Measurements from ENCODE around the gene INSIG2.

The INSIG2 gene

DNA sequence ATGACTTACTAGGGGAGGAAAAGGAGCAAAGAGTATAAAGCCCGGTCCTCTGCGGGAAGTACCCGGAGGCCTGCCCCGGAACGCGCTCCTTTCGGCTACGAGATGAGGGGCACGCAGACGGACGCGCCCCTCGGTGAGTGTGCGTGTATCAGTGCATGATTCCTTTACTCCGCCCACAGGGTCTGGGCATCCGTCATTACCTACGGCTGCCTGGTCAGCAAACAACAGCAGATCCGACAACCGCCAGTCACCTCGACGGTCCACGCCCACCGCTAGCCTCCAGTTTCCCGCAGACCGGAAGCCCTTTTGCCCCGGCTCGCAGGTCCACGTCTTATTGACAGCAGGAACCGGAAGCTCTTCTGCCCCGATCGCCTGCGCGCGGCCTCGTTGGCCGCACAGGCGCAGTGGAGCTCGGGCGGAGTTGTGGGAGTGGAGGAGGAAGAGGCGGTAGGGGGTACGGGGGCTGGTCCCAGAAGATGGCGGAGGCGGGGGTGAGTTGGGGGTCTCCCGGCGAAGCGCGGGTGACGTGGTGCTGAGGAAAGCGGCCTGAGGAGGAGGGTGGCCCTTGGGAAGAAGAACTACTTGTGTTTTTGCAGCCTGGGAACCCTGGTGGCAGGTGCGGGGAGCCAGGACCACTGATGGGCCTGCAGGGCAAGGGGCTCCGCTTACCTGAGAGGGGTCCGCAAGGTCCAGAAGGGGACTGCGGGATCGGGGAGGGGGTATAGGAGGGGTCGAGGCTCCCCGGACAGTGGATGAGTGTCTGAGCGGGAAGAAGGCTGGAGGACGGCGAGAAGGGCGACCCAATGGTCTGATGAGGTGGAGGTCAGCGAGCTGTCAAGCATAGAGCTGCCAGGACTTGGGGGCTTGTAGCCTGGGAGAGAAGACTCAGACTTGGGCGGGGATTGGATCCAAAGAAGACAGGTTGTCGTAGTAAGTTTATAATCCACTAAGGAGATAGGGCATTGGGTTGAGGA is at the start of gene INSIG2:
Gene INSIG2, plus strand, starts transcription at position 421 of the 974 bp plus-strand sequence. CDS start 8,086 bp downstream, outside the sequence.
- peak; percentile 92 for FAIRE-seq

DNA sequence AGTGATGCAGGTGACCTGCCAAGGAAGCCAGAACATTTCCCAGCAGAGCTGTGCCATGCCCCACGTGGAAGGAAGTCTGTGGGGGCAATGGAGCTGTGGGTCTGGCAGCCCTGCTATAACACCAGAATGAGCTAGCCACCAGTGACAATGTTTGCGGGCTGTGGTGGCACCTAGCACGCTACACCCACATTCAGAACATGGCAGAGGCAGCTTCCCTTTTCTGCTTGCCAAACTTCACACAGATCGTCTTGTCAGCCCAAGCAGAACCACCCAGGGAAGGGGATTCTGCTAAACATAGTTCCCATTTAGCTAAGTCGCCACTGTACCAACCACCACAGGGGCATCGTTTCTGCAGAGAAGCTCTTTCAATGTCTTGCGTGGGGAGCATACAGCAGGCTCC is 47.4 kb upstream of the INSIG2 start:
- FAIRE-seq = no peak

DNA sequence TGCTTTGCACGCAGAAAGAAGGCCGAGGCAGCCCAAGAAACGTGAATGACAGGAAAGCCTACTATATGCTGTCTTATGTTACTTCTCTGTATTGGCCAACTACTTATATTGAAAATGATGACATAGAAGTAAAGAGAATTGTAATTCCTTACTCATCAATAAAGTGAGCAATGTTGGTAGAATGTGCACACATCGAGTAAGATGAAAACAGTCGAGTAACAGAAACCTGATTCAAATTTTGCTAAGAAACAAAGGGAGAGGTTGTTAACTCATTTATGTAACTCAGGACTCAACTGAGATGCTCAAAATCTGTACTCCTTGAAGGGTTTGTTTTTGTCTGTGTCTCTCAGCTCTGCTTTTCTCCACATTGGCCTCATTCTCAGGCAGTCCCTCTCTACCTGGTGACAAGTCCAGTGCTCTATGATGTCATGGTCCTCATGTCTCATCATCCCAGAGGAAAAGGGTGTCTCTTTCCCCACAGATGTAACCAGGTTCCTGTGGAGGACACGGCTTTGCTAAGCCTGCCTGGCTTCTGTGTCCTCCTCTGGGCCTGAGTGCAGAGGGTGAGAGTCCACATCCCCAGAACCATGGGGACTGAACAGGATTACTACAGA is 44.1 kb upstream of the INSIG2 start:
- no peak for FAIRE-seq

DNA sequence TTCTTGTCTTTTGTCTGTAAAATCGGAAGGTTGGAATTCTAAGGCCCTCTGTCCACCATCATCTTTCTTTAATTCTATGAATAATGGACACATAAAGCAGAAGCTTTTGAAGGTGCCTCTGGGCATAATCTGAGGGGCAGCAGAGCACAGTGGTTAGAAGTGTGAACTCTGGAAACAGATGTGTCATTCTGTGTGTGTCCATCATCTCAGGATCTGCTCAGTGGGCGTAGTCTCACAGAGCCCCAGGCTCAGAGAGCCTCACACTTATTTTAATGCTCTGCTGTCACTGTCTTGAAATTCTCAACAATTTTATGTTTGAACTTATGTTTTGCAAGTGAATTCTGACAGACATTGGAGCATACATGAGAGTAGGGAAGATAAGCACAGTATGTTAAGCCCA is 43.4 kb upstream of the INSIG2 start:
- no peak for FAIRE-seq

DNA sequence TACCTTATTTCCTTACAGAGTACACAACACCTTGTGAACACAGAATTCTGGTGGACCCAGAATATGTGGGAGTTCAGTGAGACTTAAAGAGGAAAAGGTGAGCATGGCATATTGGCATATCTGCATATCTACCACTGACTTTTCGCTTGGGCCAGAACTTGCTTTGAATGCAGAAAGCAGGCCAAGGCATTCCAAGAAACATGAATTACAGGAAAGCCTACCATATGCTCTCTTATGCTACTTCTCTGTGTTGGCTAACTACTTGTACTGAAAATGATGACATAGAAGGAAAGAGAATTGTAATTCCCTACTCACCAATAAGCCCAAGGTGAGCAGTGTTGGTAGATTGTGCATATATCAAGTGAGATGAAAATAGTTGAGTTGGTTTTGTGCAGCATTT is 43.0 kb upstream of the INSIG2 start:
- FAIRE-seq = no peak

DNA sequence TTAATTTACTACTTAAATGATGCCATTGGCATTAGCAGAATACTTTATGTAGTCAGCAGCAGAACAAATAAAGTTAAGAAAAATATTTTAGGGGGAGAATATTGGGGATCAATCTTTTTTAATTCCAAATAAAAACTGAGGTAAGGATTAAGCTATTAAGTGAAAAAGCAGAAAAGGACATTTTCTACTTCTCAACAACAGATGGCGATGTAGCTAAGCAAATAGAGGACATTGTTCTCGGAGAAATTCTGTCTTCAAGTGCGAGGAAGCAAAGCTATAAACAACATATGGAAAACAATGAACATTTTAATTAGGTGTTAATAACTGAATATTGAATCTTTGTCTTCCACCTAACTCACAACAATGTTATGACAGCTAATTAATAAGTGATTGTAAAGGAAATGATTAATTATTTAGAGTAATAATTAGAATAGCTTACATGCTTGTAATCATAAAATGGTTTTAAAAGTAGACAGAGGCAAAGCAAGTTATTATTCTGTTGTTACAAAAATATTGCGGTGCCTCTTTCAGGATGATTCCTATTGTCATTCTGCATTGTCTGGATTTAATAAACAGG is 41.5 kb upstream of the INSIG2 start:
- peak; percentile 88 for FAIRE-seq

DNA sequence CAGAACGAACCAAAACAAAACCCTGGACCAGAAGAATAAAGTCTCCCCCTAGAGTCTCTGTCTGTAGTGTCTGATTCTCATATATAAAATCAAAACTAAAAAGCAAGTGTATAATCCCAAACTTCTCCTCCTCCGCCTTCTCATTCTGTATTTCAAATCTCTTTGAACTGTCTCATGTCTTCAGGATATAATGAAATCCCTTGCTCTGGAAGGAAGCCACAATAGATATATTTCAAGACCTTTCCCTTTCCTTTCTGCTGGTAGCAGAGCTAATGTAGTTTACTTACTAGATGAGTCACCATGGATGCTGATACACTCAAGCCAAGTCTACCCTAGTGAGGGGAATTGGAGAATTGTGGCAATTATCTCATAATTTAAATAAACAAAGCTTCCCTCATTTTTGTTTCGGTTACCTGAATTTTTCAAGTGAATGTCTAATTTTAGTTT is 40.9 kb upstream of the INSIG2 start:
- no peak for FAIRE-seq

DNA sequence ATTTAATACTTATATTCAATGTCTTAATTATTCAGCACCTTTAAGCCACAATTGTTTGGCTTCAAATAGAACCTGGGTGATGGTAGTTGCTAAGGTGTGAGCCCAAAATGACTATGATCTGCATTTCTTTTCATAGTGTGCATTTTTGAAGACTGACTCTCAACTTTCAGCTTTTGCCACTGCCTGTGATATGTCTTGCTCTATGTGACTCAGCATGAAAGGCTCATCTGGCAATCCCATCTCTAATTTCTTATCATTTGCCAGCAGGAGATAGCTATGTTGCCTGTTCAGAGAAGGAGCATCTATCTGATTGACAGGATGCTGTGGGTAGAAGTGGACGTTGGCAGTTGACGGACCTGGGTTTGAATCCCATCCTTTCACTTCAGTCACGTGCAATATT is 39.9 kb upstream of the INSIG2 start:
- no peak for FAIRE-seq

DNA sequence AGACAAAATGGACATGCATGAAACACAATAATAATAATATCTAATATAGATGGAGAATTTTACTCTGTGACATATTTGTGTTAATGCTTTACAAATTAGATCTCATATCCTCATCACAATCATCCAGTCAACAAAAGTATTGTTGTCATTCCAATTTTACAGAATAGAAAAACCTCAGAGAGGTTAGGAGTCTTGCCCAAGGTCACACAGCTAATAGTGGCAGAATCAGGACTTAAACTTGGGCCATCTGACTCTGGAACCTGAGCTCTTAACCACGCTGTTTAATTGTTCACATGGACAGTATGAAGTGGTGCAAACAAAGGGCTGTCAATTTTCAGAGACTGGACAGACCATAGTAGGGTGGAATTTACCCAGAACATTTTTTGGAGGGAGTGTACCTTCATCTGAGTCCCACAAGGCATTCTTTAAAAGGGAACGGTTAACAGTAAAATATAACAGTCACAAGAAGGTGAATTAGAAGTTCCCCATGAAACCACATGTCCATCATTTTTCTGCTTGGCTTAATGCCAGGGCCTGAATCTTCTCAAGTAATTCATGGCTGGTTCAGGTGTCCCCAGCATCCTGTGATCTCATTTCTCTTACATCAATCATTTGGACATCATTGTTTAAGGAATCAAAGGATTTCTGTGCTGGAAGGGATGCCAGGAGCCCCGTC is 39.0 kb upstream of the INSIG2 start:
- FAIRE-seq = no peak

DNA sequence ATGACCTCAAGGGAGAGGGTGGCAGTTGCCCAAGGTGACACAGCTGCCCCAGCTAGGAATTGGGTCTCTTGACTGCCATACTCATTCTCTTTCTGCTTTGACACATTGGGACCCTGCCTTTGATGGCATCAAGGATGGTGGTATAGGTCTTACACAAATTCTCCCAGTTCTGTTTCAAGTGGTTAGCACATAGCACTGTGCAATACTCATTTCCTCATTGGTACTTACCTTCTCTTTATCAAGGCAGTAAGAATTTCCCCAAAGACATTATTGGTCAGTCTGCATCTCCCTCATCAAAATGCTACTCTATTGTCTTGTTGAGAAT is 38.5 kb upstream of the INSIG2 start:
- FAIRE-seq = no peak

DNA sequence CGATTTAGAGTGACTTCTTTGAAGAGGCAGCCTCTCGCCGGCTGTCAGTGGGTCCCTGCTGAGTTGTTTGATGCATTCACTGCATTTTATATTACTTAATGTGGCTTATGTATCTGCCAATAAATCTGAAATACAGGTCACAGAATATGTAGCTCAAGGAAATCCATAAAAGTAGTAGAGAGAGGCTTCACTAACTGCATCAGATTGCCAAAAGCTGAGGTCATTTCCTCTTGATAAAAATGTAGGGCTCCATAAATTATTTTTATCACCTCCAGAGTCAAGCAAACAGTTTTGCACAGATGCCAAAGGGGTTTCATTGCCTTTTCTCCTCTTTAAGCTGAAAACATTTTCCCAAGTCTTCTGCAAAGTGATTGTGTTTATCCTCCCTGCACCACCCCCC is 37.9 kb upstream of the INSIG2 start:
- no peak for FAIRE-seq

DNA sequence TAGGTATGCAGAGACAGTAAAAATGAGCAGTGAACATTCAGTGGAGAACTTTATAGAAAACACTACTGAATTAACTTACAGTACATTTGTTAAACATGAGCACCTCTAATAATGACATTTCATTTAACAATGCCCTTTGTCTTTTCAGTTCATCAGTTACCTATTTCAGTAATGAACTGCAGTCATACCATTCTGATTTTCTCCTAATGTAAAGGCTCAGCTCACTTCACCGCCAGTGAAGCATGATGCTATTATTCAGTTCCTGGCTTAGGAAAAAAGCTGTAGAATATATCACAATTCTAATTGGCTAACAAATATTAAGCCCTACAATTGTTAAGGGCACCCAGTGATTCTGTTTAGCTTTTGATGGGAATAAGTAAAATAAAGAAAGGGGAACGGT is 37.3 kb upstream of the INSIG2 start:
- FAIRE-seq = no peak

DNA sequence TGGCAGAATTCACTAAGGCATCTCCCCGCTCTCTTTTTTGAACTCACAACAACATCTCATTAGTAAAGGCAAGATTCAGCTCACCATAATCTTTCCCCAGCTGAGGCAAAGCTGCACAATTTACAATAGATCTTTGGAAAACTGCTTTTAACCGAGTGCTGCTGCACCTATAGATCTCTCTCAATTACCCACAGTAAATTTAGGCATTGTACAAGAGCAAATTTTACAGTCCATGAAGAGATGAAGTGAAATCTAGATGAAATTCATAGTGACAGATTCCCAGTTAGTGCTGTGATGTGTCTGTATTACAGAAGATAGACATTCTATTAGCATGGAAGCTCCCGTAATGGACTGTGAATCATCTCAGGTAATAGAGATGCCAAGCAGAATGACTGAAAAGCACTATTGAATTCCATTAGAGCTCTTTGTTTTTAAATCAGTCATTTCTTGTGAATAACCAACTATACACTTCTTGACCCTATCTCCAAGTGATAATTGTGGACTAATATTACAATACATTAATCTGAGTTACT is 36.4 kb upstream of the INSIG2 start:
- no peak for FAIRE-seq

DNA sequence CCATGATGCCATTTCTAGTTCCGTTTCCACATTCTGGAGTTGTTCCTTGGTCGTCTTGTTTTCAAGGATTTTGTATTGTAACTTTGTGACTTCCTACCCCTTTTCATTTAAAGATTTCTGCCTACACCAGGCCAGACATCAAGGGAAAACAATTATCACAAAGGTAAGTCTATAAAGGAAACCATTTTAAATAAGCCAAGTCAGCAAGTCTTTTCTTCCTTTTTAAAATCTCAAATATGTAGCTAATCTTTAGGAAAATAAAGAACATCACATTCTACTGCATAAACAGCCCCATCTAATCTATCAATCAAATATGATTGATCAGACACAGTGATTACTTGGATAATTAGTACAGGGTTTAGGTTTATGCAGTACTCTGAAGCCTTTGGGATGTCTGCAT is 35.8 kb upstream of the INSIG2 start:
- FAIRE-seq = no peak

DNA sequence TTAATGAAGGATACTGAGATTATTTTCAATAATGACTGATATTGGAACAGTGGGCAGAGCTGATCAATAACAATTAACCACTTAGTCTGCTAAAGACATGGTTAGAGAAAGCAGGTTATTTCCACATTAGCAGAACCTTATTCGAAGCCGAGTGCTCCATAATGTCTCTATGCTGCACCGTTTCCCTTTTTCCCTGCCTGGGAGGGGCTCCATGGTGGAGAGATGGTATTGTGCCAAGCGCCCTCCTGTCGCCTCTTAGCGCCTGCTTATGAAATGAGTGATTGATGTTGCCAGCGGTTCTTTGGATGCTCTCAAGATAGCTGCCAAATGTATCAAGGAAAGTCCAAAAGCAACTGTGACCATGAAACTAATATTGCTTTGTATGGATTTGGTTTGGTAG is 34.6 kb upstream of the INSIG2 start:
- no peak for FAIRE-seq

DNA sequence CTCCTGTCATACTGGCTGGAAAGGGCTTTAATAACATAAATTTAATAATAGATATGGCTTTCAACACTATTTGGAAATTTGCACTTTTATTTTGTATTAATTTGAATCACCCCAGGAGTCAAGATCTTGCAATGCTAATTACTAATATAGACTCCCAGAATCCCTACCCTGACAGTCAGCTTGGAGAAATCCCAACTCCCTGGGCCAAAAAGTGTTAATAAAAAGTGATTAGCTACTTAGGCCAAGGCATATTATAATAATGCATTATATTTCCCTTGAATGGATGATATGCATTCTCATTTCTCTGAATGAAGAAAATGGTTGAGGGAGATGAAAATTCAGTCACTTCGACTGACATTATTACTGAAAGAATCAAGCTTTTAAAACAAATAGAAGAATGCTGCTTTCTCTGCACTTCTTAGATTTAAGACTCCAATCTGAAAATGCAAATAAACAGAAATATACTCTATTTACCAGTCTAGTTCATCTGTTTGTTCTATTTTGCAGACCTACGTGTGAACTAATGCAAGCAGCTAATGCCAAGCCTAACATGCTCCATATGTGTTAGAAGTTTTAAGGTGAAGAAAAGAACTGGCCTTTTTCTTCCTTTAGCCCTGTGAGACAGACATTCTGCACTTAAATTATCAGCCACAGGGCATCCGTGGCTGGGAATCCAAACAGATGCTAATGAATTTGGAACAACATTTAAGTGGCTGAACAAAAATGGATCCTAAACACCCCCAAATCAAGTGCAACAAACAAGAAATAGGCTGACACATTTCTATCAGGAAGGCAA is 33.9 kb upstream of the INSIG2 start:
- FAIRE-seq = no peak

DNA sequence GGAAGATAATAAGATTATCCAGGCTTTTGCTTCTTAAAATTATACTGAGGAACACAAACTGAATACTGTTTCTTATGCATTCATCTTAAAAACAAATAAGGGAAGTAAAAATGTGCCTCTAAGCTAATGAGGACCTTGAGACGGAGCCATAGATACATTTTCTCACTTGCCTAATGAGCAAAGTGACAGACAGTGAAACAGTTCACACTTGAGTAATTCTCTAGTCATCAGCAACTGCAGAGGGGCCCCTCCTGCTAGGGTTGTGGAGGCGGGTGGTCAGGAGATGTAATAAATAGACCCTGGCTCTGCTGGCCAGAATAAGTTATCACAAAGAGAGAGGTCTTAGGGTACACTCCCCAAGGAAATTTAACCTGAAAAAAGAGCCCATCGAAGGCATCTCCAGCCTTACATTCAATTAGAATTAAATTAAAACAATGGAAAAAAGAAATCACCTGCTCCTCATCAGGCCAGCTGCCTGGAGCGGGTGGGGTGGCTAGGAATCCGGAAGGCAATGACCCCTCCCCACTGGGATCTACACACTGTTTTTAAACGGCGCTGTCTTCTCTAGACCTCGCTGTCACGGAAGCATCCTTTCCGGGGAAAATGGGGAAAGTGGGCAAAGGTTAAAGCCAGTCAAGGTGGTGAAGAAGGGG is 32.6 kb upstream of the INSIG2 start:
- no peak for FAIRE-seq

DNA sequence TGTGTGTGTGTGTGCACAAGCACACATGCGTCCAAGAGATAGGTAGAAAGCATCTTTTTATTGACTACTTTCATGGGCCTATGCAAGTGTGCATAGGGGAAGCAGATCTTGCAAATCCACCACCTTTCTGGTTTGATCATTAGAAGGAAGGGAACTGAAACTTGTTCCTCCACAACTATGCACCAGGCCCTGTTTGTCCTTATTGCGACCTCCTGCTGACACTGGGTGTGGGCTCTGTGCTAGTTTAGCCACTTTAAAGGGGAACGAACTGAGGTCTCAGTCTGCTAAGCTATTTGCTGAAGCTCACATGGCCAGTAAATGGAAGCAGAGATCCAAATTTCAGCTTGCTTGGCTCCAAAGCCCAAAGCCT is 32.1 kb upstream of the INSIG2 start:
- no peak for FAIRE-seq

DNA sequence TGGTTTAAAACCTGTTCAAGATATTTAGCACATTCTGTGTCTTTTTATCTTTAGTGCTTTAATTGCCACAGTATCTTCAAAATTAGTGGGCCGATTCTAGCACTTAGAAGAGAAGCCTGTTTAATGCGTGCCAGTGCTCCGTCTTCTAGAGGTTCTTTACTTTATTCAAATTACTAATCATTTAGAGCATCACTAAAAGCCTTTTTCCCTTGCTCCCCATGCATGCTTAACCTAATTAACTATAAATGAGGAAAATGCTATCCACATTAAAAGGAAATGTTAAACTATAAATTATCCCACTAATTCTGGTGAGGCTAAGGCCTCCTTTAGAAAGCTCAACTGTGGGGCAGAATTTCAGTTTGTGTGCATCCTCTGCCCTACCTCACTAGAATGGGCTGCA is 31.5 kb upstream of the INSIG2 start:
- no peak for FAIRE-seq

DNA sequence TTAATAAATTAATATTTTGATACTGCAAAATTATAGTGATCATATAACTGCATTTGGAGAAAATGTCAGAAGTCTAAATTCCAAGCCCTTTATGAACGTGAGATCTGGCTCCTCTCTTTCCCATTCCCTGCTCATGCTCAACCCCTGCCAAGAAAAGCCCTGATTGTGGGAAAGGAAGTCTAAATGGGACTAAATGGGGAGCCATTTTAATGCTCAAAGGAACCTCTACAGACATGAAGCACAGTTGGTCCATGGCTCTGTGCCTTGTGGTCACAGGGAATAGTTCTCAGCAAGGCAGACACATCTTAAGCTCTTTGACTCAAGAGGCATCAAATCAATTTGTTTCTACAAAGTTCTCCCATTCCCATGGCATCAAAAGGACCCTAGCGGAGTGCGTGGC is 29.3 kb upstream of the INSIG2 start:
- no peak for FAIRE-seq

DNA sequence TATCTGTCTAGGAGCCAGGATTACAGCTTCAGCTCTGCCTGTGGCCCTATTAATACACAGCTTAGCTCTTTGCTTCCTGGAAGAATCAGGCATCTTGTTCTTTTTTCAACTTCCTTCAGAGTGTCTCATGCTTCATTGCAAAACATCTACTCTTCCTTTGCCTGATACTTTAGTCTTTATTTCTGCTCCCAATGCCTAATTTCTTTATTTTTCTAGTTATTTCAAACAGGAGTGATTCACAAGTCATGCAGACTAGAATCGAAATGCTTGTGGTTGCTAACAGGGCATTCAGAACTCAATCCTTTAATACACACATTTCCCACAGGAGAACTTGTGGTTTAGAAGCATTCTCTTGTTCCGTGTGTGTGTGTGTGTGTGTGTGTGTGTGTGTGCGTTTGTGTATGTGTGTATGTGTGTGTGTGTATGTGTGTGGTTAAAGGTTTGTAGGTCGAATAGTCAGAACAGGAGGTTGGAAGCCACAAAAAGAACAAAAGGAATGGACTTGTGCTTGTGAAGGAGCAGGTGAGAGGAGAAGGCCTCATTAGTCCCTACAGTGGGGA is 28.3 kb upstream of the INSIG2 start:
- FAIRE-seq = no peak
